Iris pigment epithelial cell (primary cell): Measurements from ENCODE around the gene ZRANB3.

ENCODE experiments used
- DNase-seq: peaks from one replicate; pipeline ENCODE4 v3.0.0-alpha.2; 2011; ENCODE audit warnings: low read depth

The ZRANB3 gene

DNA sequence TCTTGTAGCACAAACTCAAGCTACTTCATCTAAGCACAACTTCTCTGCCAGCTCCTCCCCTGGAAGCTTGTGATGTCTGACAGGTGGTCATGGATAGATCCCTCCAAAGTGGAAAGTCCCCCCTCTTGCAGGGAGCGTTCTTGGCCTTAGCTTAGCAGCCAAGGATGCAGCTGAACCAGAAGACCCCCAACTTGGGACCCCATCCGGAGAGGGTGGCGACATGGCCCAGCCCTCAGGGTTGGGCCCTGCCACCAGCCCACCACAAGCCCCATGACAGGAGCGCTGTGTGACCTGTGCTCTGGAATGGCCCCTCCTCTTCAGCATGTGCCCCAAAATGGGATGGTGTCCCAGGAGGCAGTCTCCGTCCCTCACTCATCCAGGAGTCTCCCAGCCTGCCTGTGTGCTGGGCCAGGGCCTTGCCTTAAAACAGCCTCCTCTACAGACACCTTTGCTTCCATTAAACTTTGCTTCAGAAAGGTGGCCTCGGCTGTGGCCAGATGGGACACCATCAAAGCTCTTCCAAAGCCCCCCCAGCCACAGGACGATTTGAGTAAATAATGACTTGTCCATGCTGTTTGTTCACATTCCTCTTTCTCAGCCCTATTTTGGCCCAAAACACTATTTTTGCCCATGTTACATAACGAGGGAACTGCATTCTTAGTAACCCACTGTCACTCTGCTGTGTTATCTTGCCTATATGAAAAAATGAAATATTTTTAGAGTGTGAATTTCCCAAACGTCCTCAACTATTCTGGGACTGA lies 356.8 kb downstream of the ZRANB3 start:
- DNase-seq, result no peak

- no peak for DNase-seq
Observed at GRCh38 chr2:135169900-135170753, 360.9 kb downstream of the ZRANB3 start.

DNA sequence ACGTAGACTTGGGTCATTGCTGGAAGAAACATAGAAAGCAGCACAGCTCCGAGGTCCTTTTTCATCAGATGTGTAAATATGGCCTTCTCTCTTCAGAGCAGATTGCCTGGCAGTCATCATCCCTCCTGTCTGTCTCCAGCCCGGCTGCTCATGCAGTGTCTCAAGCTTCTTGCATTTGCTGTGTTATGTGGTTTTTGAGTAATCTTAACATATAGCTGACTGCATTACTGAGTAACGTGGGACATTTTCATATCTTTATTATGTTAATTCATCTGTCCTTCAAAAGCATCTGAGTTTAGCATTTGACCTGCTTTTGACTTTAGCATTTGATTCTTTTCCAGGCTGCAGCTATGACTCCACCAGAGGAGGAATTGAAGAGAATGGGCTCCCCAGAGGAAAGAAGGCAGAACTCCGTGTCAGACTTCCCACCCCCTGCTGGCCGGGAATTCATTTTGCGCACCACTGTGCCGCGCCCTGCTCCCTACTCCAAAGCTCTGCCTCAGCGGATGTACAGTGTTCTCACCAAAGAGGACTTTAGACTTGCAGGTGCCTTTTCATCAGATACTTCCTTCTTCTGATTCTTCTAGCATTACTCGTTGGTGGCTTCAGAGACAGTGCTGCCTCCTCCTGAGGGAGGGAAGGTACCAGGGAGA lies 362.7 kb downstream of the ZRANB3 start:
- DNase-seq, result no peak

- no peak for DNase-seq
Observed at GRCh38 chr2:135167273-135167672, 363.7 kb downstream of the ZRANB3 start.

DNA sequence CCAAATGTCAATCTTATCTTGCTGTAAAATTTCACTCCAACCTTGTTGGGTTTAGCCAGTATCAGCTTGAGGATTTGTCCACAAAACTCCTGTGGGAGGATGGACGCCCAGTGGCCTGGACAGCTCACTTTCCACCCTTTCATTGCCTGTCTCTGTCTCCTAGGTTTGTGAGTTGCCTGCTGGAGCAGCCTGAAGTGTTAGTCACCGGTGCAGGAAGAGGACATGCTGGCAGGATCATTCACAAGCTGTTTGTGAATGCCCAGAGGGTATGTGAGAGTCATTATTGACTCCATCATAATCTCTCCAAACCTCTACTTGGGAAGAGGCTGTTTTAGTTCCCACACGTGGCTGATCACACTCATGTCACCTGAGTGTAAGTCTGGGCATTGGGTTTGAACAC lies 366.6 kb downstream of the ZRANB3 start:
- peak; percentile 90 for DNase-seq

GRCh38 chr2:135163901-135164300 lies 367.1 kb downstream of the ZRANB3 start:
- DNase-seq, result no peak

GRCh38 chr2:135163306-135163705 lies 367.7 kb downstream of the ZRANB3 start:
- no peak for DNase-seq

DNA sequence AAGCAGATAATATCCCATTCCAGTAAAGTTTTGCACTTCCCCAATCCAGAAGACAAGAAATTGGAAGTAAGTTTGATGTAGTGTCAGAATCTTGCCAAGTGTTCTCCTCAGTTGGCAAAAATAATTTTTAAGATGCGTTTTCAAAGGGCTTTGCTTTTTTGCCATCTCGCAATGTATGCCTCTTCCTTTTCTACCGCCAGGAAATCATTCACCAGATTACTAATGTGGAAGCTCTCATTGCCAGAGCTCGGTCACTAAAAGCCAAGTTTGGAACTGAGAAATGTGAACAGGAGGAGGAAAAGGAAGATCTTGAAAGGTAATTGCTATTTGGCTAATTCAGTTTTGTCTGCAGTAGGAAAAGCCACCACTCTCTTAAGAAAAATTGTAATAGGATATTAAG lies 368.2 kb downstream of the ZRANB3 start:
- DNase-seq, result no peak

- DNase-seq, result no peak
Observed at GRCh38 chr2:135162377-135162776, 368.6 kb downstream of the ZRANB3 start.

DNA sequence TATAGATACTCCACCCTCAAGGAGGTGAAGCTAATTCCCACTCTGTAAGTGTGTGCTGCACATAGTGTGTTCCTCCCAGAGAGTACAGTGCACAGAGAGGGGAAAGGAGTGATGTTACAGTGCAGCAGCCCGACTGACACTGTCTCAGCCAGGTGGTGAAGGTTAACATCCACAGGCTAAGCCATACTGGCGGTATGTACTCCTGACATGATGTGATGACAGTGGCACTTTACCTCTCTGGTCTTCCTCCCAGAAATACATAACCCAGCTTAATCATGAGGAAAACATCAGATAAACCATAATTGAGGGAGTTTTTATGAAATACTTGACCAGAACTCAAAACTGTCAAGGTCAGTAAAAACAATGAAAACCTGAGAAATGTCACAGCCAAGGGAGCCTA lies 371.8 kb downstream of the ZRANB3 start:
- DNase-seq, result no peak

GRCh38 chr2:135157856-135158255 lies 373.2 kb downstream of the ZRANB3 start:
- no peak for DNase-seq

DNA sequence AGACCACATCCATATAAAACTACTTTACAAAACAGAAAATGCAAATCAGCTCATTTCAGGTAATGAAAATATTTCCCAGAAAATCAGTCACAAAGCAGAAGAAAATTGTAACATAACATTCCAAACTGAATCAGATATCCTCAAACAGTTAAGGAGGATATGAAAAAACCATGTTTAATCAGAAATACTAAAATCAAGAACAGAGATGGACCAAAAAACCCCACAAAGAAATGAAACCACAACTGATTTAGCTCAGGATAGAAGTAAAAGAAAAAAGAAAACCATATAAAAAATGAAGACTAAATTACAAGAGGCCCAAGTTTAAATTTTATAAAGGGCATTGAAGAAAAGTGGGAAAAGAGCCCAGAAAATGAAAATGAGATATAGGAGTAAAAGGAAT lies 376.1 kb downstream of the ZRANB3 start:
- no peak for DNase-seq

GRCh38 chr2:135152361-135152760 lies 378.7 kb downstream of the ZRANB3 start:
- DNase-seq, result peak; percentile 16

- DNase-seq, result no peak
Observed at GRCh38 chr2:135151615-135152014, 379.4 kb downstream of the ZRANB3 start.

- DNase-seq, result peak; percentile 26
Observed at GRCh38 chr2:135150725-135151124, 380.3 kb downstream of the ZRANB3 start.

DNA sequence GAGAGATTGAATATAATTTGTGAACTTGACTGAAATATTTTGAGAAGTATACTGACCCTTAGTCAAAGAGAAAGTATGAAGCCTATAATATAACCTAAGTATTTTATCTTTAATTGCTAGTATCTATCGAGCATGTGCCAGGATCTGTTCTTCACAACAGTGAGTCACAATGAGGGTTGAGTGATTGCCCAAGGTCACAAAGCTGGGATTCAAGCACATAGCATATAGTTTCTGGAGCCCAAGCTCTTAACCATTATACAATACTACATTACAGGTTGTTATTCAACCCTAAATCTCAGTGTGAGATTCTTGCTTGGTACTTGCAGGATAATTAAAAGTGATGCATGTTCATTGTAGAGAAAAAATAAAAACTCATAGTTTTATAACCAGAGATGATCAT lies 381.8 kb downstream of the ZRANB3 start:
- peak; percentile 89 for DNase-seq

DNA sequence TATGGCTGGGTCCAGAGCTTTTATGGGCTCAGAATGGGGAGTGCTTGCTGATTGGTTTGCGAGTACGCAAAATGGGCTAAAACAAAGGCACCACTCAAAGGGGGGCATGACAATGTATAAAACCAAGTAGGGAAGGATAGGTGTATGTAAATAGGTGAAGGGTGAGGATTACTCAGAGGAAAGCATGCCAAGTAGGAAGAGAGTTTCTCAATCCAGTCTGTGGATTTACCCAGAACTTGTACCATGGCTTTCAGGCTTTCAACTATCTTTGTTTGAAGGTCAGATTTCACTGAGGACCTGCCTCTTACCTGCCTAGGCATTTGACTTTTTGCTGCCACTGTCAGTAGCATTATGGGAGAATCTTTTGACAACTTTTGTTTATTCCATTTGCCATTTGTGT lies 386.7 kb downstream of the ZRANB3 start:
- peak; percentile 30 for DNase-seq

DNA sequence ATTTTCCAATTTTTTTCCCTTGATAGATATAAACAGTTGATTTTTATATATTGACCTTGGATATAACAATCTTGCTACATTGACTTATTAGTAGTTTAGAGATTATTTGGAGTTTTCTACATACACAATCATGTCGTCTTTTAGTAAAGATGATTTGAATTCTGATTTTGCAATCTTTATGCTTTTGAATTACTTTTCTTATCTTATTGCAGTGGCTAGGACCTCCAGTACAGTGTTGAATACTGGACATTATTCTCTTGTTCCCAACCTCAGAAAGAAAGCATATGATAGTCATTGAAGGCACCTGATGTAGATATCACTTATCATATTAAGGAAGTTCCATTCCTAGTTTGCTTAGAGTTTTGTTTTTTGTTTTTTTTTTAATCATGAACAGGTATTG lies 388.7 kb downstream of the ZRANB3 start:
- DNase-seq, result no peak

DNA sequence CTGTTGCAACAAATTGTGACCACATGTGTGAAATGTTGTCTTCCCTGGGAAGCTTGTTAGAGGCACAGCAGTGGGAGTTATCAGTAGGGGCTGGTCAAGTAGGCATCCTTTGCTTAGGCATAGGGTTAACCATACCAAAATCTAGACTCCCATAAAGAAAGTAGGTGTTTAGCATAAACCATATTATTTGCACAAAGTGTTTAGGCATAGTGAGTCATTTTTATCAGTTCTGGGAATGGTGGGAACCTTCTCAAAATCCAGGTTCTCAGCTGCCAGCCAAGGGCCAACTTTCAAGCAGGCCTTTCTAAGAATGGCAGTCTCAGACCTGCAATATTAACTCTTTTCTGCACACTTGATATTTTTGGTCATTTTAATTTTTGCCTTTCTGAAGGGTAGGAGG lies 390.4 kb downstream of the ZRANB3 start:
- DNase-seq, result no peak

DNA sequence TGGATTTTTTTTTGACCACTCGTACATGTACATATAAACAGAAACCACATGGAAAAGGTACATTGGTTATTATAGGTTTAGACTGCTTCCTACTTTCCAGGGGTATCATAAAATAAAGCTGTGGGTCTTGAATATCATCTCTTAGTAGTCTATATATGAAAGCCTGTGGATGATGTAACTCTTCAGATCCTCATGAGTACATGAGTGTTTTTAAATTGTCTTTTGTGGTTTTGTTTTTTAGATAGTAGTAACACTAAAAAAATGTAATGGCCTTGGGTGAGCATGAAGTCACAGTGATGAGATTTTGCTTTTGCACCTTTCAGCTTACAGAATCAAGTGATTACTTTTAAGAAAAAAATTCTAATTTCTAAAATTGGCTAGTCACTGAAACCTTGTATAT lies 398.7 kb downstream of the ZRANB3 start:
- peak; percentile 78 for DNase-seq

GRCh38 chr2:135130751-135131150 lies 400.3 kb downstream of the ZRANB3 start:
- DNase-seq, result peak; percentile 7

- DNase-seq, result no peak
Observed at GRCh38 chr2:135125940-135126339, 405.1 kb downstream of the ZRANB3 start.
